Measurements from ENCODE around the gene PRH2.

PRH2 gene

DNA sequence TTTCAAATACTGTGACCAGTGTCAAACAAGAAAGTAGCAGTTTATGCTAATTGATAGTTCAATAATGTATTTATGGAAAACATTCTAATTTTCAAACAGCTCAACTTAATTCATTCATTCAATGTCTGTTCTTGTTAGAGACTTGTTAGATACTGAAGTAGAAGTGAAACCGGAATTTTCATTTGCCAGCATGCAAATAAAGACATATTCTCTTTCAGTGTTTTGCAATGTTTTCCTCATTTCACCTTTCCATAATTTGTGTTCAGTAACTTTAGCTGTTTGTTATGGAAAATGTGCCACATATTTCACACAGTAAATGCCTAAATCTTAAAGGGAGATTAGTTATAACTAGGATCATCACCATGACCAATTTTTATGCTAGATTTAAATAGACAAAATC, 36.4 kb downstream of the PRH2 start:
- DNase-seq, result no peak

DNA sequence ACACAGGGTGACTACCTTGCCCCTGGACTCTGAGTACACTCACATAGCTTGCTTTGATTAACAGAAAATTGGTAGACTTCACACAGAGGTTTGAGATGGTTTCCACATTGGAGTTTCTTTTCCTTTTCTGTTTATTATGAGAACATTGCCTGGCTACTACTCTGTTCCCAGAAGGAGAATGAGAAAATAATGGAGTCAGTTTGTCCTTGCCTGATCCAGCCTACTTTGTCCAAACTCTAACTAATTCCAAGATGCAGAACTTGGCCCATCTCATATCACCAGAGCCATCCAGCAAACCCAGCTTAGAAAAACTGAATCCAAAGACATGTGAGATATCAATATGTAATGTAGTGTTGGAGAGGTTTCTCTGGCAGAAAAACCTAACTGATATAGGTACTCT, 37.3 kb downstream of the PRH2 start:
- DNase-seq, result no peak

GRCh38 chr12:10967409-10967808, 38.4 kb downstream of the PRH2 start:
- no peak for DNase-seq

GRCh38 chr12:10968765-10969456, 39.9 kb downstream of the PRH2 start:
- no peak for DNase-seq

- no peak for DNase-seq
Measured at GRCh38 chr12:10974965-10975364, 45.9 kb downstream of the PRH2 start.

GRCh38 chr12:10982244-10982643, 53.2 kb downstream of the PRH2 start:
- DNase-seq, result no peak

All from Kasumi-1 (cell line).